ENCODE measurements around the gene SLC9B1.
"Not testable (repeated sequence)": the region's sequence is repeated elsewhere in the genome, so short reads cannot be mapped to it uniquely, and the experiment has no call there.

The SLC9B1 gene

DNA sequence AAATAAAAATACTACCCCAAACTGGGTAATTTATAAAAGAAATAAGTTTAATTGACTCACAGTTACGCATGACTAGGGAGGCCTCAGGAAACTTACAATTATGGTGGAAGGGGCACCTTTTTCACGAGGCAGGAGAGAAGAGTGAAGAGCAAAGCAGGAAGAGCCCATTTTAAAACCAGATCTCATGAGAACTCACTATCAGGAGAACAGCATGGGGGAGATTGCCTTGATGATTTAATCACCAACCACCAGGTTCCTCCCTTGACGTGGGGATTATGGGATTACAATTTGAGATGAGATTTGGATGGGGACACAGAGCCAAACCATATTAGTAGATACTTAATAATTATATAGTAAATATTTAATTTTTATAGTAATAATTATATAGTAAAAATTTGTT is 140.6 kb downstream of the SLC9B1 start:
- DNase-seq (ENCODE audit: low read depth in 4 of 4, low spot score in 1 of 4) = no peak

DNA sequence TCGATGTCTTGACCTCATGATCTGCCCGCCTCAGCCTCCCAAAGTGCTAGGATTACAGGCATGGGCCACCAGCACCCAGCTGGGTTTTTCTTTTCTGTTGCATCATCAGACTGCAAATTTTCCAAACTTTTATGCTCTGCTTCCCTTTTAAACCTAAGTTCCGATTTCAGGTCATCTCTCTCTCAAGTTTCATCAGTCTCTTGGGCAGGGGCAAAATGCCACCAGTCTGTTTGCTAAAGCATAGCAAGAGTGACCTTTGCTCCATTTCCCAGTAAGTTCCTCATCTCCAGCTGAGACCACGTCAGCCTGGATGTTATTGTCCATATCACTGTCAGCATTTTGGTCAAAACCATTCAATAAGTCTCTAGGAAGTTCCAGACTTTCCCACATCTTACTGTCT is 141.2 kb downstream of the SLC9B1 start:
- DNase-seq (ENCODE audit: low read depth in 4 of 4, low spot score in 1 of 4) = not testable (repeated sequence)

DNA sequence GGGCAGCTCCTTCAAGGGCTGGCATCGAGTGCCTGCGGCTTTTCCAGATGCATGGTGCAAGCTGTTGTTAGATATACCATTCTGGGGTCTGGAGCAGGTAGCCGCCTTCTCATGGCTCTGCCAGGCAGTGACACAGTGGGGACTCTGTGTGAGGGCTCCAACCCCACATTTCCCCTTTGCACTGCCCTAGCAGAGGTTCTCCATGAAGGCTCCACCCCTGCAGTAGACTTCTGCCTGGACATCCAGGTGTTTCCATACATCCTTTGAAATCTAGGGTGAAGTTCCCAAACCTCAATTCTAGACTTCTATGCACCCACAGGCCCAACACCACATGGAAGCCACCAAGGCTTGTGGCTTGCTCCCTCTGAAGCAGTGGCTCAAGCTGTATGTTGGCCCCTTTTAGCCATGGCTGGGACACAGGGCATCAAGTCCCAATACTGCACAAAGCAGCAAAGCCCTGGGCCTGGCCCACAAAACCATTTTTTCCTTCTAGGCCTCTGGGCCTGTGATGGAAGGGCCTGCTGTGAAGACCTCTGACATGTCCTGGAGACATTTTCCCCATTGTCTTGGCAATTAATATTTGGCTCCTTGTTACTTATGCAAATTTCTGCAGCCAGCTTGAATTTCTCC is 141.9 kb downstream of the SLC9B1 start:
- DNase-seq (ENCODE audit: low read depth in 4 of 4, low spot score in 1 of 4) = not testable (repeated sequence)

DNA sequence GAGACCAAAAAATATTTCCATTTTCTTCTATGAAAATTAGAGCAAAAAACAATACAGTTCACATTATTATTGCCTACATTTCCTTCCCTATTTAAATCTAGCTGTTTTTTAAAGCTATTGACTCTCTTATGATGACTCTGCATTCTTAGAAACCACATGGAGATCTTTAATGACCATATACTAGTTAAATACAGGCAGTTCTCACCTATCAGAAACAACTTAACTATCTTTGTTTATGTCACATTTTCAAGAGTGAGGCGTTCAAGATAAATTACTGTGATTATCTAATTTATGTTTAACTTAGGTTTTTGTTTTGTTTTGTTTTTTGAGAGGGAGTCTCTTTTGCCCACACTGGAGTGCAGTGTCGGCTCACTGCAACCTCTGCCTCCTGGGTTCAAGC is 147.7 kb downstream of the SLC9B1 start:
- no peak for DNase-seq (ENCODE audit: low read depth in 4 of 4, low spot score in 1 of 4)

DNA sequence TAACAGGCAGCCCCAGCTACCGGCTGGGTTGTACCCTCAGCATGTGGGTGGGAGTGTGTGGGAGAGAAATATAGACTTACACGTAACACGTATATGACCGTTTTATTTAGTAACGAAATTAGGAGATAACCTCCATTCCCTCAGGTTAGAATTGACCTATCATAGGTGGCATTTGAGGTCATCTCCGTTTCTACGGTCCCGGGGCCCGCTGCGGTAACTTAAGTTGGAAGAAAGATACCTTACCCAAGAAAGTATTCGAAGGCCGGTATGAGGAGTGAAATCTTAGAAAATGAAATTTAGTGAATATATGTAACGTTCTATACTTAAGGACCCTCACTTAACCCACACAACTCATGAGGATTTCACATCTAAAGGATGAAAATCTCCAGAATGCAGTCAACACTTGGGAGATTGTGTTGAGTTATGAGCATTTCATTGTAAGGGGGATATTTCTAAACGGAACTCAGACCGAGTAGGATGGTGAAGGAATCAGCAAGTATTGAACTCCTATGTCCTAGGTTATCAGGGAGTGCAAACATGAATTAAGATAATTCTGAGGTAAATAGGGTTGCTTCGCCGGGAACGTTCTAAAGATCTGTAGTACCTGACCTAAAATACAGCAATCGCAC is 149.8 kb downstream of the SLC9B1 start:
- peak in 1 of 4 experiments; percentile 7 for DNase-seq (ENCODE audit: low read depth in 4 of 4, low spot score in 1 of 4)

DNA sequence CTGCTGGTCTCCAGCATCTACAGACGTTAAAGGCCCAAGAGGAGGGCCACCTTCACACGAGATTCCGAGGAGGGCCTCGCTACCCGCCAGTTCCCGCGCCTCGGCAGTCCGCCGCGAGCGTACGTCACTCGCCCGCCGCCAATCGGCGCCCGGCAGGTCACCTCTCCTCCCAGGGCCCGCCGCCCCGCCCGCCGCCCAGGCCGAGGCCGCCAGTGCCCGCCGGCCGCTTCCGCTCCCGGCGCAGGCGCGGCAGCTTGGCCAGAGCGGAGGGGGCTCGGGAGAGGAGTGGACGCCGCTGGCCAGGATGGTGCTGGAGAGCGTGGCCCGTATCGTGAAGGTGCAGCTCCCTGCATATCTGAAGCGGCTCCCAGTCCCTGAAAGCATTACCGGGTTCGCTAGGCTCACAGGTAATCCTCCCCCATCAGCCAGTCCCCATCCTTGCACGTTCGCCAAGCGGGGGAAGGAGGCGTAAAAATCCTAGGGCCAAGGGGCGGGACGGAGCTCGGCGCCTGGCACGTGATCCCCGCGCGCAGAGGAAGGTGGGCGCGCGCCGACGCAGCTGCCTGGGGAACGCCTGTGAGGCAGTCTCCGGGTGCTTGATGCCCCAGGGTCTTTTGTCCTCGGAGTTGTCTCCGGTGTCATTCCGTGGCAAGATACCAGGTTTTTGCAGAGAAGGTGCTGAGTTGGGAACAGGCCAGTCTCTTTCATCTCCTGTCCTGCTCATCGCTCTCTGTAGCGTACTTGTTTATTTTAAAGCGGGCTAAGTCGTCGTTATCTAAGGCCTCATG is 150.5 kb downstream of the SLC9B1 start, which contains the start of gene CISD2:
CISD2 (plus strand) TSS at position 212 of the 788 bp plus-strand sequence; CDS start at position 305, 93 bp downstream.
- peak; percentile 71 to 89 (median 79) for DNase-seq (ENCODE audit: low read depth in 4 of 4, low spot score in 1 of 4)

DNA sequence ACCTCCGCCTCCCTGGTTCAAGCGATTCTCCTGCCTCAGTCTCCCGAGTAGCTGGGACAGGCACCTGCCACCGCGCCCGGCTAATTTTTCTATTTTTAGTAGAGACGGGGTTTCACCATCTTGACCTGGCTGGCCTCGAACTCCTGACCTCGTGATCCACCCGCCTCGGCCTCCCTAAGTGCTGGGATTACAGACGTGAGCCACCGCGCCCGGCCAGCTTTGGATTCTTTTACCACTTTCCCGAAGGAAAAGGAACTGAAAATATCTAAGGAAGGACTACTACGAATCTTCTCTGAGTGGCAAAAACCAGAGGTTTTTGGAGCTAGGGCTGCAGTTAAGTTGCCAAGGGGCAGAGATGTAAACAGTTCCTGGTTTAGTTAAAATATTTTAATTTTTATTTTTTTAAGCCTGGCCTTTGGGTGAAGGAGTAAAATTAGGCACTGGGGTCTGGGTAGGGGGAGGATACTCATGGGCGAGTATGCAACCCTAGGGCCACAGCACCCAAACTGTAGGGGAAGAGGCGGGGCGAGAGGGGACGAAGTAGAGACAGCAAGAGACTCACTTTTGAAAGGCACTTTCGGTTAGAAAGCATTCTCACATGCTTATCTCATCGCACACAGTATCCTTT is 151.2 kb downstream of the SLC9B1 start:
- peak in 3 of 4 experiments; percentile 1 to 25 (median 3) for DNase-seq (ENCODE audit: low read depth in 4 of 4, low spot score in 1 of 4)

DNA sequence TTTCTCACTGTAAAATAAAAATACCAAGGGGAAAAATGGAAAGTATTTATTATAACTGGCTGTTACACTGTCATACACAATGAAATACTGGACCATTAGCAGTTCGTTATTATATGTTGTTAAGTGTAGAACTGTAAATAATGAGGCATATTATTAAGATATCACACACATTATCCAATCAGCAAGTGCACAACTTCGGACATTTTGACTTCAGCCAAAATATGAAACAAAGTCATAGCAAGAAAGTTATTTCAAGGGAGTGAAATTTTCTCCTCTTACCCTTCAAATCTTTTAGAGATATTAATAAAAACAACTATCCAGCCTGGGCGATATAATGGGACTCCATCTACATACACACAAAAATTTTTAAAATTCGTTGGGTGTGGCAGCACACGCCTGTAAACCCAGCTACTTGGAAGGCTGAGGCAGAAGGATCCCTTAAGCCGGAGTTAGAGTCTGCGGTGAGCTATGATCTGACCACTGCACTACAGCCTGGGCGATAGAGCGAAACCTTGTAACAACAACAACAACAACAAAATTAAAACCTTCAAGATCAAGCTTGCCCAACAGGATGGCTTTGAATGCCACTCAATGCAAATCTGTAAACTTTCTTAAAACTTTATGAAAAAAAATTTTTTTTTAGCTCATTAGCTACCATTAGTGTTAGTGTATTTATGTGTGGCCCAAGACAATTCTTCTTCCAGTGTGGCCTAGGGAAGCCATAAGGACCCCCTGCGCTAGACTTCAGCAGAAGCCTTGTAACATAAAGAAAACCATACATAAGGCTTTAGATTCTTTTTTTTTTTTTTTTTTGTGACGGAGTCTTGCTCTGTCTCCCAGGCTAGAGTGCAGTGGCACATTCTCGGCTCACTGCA is 152.0 kb downstream of the SLC9B1 start:
- no peak for DNase-seq (ENCODE audit: low read depth in 4 of 4, low spot score in 1 of 4)

DNA sequence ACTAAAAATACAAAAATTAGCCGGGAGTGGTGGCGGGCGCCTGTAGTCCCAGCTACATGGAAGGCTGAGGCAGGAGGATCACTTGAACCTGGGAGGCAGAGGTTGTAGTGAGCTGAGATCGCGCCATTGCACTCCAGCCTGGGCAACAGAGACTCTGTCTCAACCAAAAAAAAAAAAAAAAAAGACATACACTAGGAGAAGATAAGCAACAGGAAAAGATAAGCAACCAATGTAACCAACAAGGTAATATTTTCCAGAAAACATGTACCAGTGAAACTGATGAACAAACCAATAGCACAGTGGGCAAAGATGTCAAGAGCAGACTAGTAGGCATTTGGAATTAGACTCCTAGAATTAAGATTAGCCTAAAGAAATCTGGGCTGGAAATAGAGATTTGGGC is 154.2 kb downstream of the SLC9B1 start:
- not testable (repeated sequence) for DNase-seq (ENCODE audit: low read depth in 4 of 4, low spot score in 1 of 4)

DNA sequence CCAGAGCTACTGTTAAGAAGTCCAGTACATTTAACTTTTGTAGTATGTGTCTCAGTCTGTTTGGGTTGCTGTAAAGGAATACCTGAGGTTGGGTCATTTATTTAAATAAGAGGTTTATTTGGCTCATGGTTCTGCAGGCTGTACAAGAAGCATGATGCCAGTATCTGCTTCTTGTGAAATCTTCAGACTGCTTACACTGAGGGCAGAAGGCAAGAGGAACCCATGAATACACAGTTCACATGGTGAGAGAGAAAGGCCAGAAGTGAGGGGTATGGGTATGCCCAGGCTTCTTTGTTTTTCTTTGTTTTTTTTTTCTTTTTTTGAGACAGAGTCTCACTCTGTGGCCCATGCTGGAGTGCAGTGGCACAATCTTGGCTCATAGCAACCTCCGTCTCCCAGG is 156.8 kb downstream of the SLC9B1 start:
- DNase-seq (ENCODE audit: low read depth in 4 of 4, low spot score in 1 of 4) = no peak

DNA sequence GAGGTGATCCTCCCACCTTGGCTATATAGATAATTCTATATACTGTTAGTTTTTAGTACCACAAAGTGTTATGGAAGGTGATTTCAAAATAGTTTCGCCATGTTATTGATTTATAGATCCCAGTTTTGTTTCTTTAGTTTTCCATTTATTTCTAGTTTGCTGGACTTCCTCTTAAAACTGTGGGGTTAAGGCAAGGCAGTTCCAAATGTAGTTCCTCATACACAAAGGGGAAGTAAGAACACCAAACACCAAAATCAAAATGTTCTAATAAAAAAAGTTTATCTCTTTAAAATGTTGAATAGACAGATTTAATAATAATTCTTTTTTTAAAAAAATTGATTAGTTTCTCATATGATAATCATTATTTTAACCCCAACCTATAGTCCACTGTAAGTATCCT is 157.5 kb downstream of the SLC9B1 start:
- no peak for DNase-seq (ENCODE audit: low read depth in 4 of 4, low spot score in 1 of 4)

DNA sequence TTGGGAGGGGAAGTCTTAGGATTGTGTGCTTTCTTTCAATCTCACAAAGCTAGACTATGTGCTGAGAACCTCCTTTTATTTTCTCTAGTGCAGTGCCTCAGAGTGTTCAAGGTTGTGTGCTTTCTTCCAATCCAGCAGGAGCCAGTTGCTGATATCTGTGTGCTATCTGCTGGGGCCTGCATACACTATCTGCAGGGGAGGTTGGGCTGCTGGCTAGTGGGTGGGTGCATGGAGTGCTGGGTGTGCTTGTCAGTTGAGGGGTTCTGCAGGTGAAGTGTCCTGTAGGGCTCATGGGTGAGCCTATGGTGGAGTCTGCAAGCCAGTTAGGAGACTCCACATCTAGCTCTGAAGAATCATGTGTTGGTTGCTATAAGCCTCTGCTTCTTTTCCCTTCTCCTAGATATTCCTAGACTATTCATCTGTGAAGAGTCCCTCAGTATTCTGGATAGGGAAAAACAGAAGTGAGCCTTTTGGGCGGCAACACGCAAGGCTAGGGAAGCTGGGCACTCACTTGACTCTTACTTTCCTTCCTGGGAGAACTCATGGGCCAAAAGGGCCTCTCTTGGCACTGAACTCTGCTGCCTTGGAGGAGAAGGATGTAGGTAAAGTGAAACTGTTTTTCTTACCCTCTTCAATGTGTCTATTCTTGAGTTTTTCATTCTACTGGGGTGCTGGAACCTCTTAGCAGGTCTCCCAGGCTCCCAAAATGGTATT is 158.7 kb downstream of the SLC9B1 start:
- no peak for DNase-seq (ENCODE audit: low read depth in 4 of 4, low spot score in 1 of 4)

DNA sequence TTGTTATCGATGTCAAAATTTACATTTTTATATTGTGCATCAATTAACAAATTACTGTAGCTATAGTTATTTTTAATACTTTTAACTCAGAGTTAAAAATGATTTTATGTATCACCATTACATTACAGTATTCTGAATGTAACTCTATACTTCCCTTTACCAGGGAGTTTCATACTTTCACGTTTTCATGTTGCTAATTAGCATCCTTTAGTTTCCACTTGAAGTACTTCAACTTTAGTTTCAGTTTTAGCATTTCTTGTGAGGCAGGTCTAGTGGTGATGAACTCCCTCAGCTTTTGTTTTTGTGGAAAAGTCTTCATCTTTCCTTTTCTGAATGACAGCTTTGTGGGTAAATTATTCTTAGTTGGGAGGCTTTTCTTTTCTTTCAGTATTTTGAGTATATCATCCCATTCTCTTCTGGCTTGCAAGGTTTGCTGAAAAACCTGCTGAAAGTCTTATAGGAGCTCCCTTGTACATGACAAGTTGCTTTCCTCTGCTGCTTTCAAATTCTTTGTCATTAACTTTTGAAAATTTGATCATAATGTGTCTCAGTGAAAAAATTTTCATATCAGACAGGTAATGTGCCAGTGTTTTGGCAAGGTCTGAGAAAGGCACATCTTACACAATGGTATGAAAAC is 160.6 kb downstream of the SLC9B1 start:
- no peak for DNase-seq (ENCODE audit: low read depth in 4 of 4, low spot score in 1 of 4)

Measured in stimulated activated CD4-positive, alpha-beta T cell treated with anti-CD3 and anti-CD28 coated beads, Interleukin-1b, Interleukin-23, amount 100 ng/mL, for 24 hours (primary cell).